ENCODE measurements around the gene IL4R.

GRCh38 chr16:27308792-27309191, 5.0 kb upstream of the IL4R start:
- no peak for TF ChIP-seq CTCF (IDR thresholded peaks at IDR 0.05; ENCODE audit: low read length)
- TF ChIP-seq EZH2phosphoT487 (IDR thresholded peaks at IDR 0.05; ENCODE audit: low read length), result no peak
